ENCODE data around the gene HTR1B. TPM values are rescaled to one million over a fixed set of nuclear protein-coding genes. Genes with fewer than 3 reads are reported as not detected.

Gene HTR1B
- total RNA-seq, 1 donor from 2014 or later, result 0.18 TPM

- H3K9me3 ChIP-seq, result no peaks in the 10 kb centered on the region
- H3K27ac ChIP-seq, result no peak overlapping the region
- H3K4me3 ChIP-seq, result peak overlapping the region; percentile 34
- TF ChIP-seq CTCF (IDR thresholded peaks at IDR 0.05), result no peak
- peaks cover 49% of the 10 kb centered on the region for H3K27me3 ChIP-seq (ENCODE audit: low read depth)
- intact Hi-C loops (cut with DNase I), result no loop called here
- peaks cover 29% of the 10 kb centered on the region for H3K4me1 ChIP-seq
- ATAC-seq (no peak), DNase-seq (peak; percentile 36)
- no peaks in the 10 kb centered on the region for H3K36me3 ChIP-seq
Observed at GRCh38 chr6:77462359-77463307, 658 bp downstream of the HTR1B start.

- Histone ChIP-seq H3K9me3 (no peaks in the 10 kb centered on the region), H3K4me3 (no peak overlapping the region), H3K27ac (no peak overlapping the region), H3K36me3 (no peaks in the 10 kb centered on the region), H3K4me1 (peaks cover 28% of the 10 kb centered on the region), H3K27me3 (ENCODE audit: low read depth) (peaks cover 49% of the 10 kb centered on the region)
- no peak for ATAC-seq
- no peak for DNase-seq
- no peak for TF ChIP-seq CTCF (IDR thresholded peaks at IDR 0.05)
- intact Hi-C loops (cut with DNase I), result no loop called here
Observed at GRCh38 chr6:77461796-77462195, 1.5 kb downstream of the HTR1B start.

- no peak for TF ChIP-seq CTCF (IDR thresholded peaks at IDR 0.05)
- intact Hi-C loops (cut with DNase I), result no loop called here
- H3K27me3 ChIP-seq (ENCODE audit: low read depth), result peaks cover 23% of the 10 kb centered on the region
- no peaks in the 10 kb centered on the region for H3K36me3 ChIP-seq
- no peak overlapping the region for H3K4me3 ChIP-seq
- ATAC-seq (no peak), DNase-seq (no peak)
- H3K9me3 ChIP-seq, result no peaks in the 10 kb centered on the region
- H3K4me1 ChIP-seq, result peaks cover 11% of the 10 kb centered on the region
- H3K27ac ChIP-seq, result no peak overlapping the region
Observed at GRCh38 chr6:77458421-77458820, 4.9 kb downstream of the HTR1B start.

GRCh38 chr6:77457720-77458349 lies 5.5 kb downstream of the HTR1B start:
- Histone ChIP-seq H3K4me3 (no peak overlapping the region), H3K9me3 (no peaks in the 10 kb centered on the region), H3K27ac (no peak overlapping the region), H3K4me1 (peaks cover 5% of the 10 kb centered on the region), H3K27me3 (ENCODE audit: low read depth) (peaks cover 17% of the 10 kb centered on the region), H3K36me3 (no peaks in the 10 kb centered on the region)
- intact Hi-C loops (cut with DNase I), result no loop called here
- peak; percentile 72 for TF ChIP-seq CTCF (IDR thresholded peaks at IDR 0.05)
- DNase-seq (peak; percentile 47), ATAC-seq (peak; percentile 75 to 78)

GRCh38 chr6:77456531-77457248 lies 6.6 kb downstream of the HTR1B start:
- TF ChIP-seq CTCF (IDR thresholded peaks at IDR 0.05), result no peak
- intact Hi-C loops (cut with DNase I), result no loop called here
- Histone ChIP-seq H3K27ac (no peak overlapping the region), H3K9me3 (no peaks in the 10 kb centered on the region), H3K36me3 (no peaks in the 10 kb centered on the region), H3K27me3 (ENCODE audit: low read depth) (peaks cover 5% of the 10 kb centered on the region), H3K4me1 (no peaks in the 10 kb centered on the region), H3K4me3 (no peak overlapping the region)
- ATAC-seq (no peak), DNase-seq (no peak)
